GM19324 (cell line): ENCODE measurements around the gene NKX6-2.
"Not testable (repeated sequence)": the region's sequence is repeated elsewhere in the genome, so short reads cannot be mapped to it uniquely, and the experiment has no call there.

Experiments used
- ATAC-seq: cut with Tn5 transposase; IDR thresholded peaks from one replicate; pipeline ENCODE4 v1.9.1; 2021; ENCODE audit warnings: mild to moderate bottlenecking, moderate library complexity; ENCODE audit not compliant: unreplicated experiment, low FRiP score

Gene NKX6-2

GRCh38 chr10:132783940-132784865 lies 1.7 kb downstream of the NKX6-2 start:
- no peak for ATAC-seq

- no peak for ATAC-seq
Observed at GRCh38 chr10:132783165-132783939, 2.6 kb downstream of the NKX6-2 start.

GRCh38 chr10:132781556-132781955 lies 4.4 kb downstream of the NKX6-2 start:
- no peak for ATAC-seq

- no peak for ATAC-seq
Observed at GRCh38 chr10:132780356-132780755, 5.6 kb downstream of the NKX6-2 start.

- ATAC-seq: no peak
Observed at GRCh38 chr10:132779549-132780294, 6.2 kb downstream of the NKX6-2 start.

GRCh38 chr10:132777441-132777840 lies 8.5 kb downstream of the NKX6-2 start:
- no peak for ATAC-seq

GRCh38 chr10:132776821-132777220 lies 9.1 kb downstream of the NKX6-2 start:
- ATAC-seq: no peak

- no peak for ATAC-seq
Observed at GRCh38 chr10:132776186-132776585, 9.8 kb downstream of the NKX6-2 start.

- ATAC-seq: no peak
Observed at GRCh38 chr10:132774902-132775863, 10.8 kb downstream of the NKX6-2 start.

GRCh38 chr10:132774181-132774901 lies 11.6 kb downstream of the NKX6-2 start:
- ATAC-seq: no peak

- not testable (repeated sequence) for ATAC-seq
Observed at GRCh38 chr10:132772816-132773215, 13.1 kb downstream of the NKX6-2 start.

GRCh38 chr10:132770061-132771021 lies 15.6 kb downstream of the NKX6-2 start:
- ATAC-seq: no peak

GRCh38 chr10:132768346-132769248 lies 17.4 kb downstream of the NKX6-2 start:
- ATAC-seq: no peak

GRCh38 chr10:132766291-132766690 lies 19.7 kb downstream of the NKX6-2 start:
- no peak for ATAC-seq

GRCh38 chr10:132765435-132765834 lies 20.5 kb downstream of the NKX6-2 start:
- no peak for ATAC-seq

GRCh38 chr10:132764108-132764507 lies 21.8 kb downstream of the NKX6-2 start:
- no peak for ATAC-seq

- no peak for ATAC-seq
Observed at GRCh38 chr10:132763545-132763944, 22.4 kb downstream of the NKX6-2 start.
